Left ventricle myocardium inferior (tissue), 1 donor: ENCODE results near the gene ATF2. TPM values are rescaled to one million over a fixed set of nuclear protein-coding genes. Genes with fewer than 3 reads are reported as not detected.
A peak's percentile ranks its signal among the peaks of the same experiment; 100 is the strongest.

Source experiments
- DNase-seq: peaks from one replicate; pipeline ENCODE4 v3.0.0-alpha.2; 2020
- H3K27ac ChIP-seq: fragments of 200-600 bp; replicated peaks from 2 replicates; pipeline ENCODE4 v1.8.0; 2021
- H3K27me3 ChIP-seq: fragments of 200-600 bp; 2 replicates; pipeline ENCODE4 v1.8.0; 2021; ENCODE audit warnings: low read depth
- H3K36me3 ChIP-seq: fragments of 200-600 bp; 2 replicates; pipeline ENCODE4 v1.8.0; 2021
- H3K4me1 ChIP-seq: fragments of 200-600 bp; 2 replicates; pipeline ENCODE4 v1.8.0; 2021
- H3K4me3 ChIP-seq: fragments of 200-600 bp; 2 replicates; pipeline ENCODE4 v1.8.0; 2021; ENCODE audit warnings: mild to moderate bottlenecking, moderate library complexity
- H3K9me3 ChIP-seq: fragments of 200-600 bp; replicated peaks from 2 replicates; pipeline ENCODE4 v1.8.0; 2021
- CTCF ChIP-seq: fragments of 200-600 bp; IDR thresholded peaks from 2 replicates; pipeline ENCODE4 v1.8.0; 2021; ENCODE audit warnings: antibody characterized with exemption, mild to moderate bottlenecking, borderline replicate concordance
- intact Hi-C: fragments of 100-400 bp; cut with micrococcal nuclease; formaldehyde crosslinking; loops from one replicate; pipeline ENCODE4 v1.11.0; 2022
- total RNA-seq: library from RNA; stranded (reverse); fragmentation: NEBNext Ultra II Directional; extraction: Animal tissue kit (Norgen Biotek cat#: 25700); gene quantifications from one replicate; pipeline ENCODE4 v1.2.1, GENCODE V29; 2021
- donor health status: DM: no; HTN: yes; CAD: no; lungs with severe emphysema.

ATF2 gene
- total RNA-seq, 1 donor from 2014 or later: 24.1 TPM

GRCh38 chr2:175137793-175138192, 30.2 kb downstream of the ATF2 start:
- peaks cover 35% of the 10 kb centered on the region for H3K4me1 ChIP-seq
- H3K27ac ChIP-seq: no peak overlapping the region
- intact Hi-C loops: no loop called here
- DNase-seq: no peak
- H3K27me3 ChIP-seq: no peaks in the 10 kb centered on the region
- no peak for TF ChIP-seq CTCF
- no peaks in the 10 kb centered on the region for H3K9me3 ChIP-seq
- no peak overlapping the region for H3K4me3 ChIP-seq
- H3K36me3 ChIP-seq: peaks cover 23% of the 10 kb centered on the region

GRCh38 chr2:175136334-175137215, 31.4 kb downstream of the ATF2 start:
- intact Hi-C loops: no loop called here
- Histone ChIP-seq H3K4me3 (no peak overlapping the region), H3K4me1 (peaks cover 45% of the 10 kb centered on the region), H3K27me3 (no peaks in the 10 kb centered on the region), H3K27ac (no peak overlapping the region), H3K36me3 (peaks cover 27% of the 10 kb centered on the region), H3K9me3 (no peaks in the 10 kb centered on the region)
- no peak for DNase-seq
- no peak for TF ChIP-seq CTCF

GRCh38 chr2:175135862-175136261, 32.1 kb downstream of the ATF2 start:
- H3K9me3 ChIP-seq: no peaks in the 10 kb centered on the region
- peaks cover 52% of the 10 kb centered on the region for H3K4me1 ChIP-seq
- intact Hi-C loops: no loop called here
- no peak overlapping the region for H3K4me3 ChIP-seq
- no peak for TF ChIP-seq CTCF
- peaks cover 27% of the 10 kb centered on the region for H3K36me3 ChIP-seq
- no peak overlapping the region for H3K27ac ChIP-seq
- no peak for DNase-seq
- no peaks in the 10 kb centered on the region for H3K27me3 ChIP-seq

- no peak for DNase-seq
- Histone ChIP-seq H3K27me3 (no peaks in the 10 kb centered on the region), H3K4me1 (peaks cover 50% of the 10 kb centered on the region), H3K36me3 (peaks cover 27% of the 10 kb centered on the region), H3K9me3 (no peaks in the 10 kb centered on the region), H3K4me3 (no peak overlapping the region), H3K27ac (no peak overlapping the region)
- TF ChIP-seq CTCF: no peak
- intact Hi-C loops: no loop called here
Measured at GRCh38 chr2:175135177-175135576, 32.8 kb downstream of the ATF2 start.

GRCh38 chr2:175131252-175131651, 36.8 kb downstream of the ATF2 start:
- Histone ChIP-seq H3K4me3 (no peak overlapping the region), H3K4me1 (peaks cover 30% of the 10 kb centered on the region), H3K9me3 (no peaks in the 10 kb centered on the region), H3K27ac (peak overlapping the region; percentile 20), H3K36me3 (peaks cover 50% of the 10 kb centered on the region), H3K27me3 (no peaks in the 10 kb centered on the region)
- no peak for DNase-seq
- intact Hi-C loops: no loop called here
- TF ChIP-seq CTCF: no peak
